Activated T-helper 9 cell treated with anti-CD3 and anti-CD28 coated beads, Interleukin-2, amount 50 U/mL, for 16 hours (primary cell): Measurements from ENCODE around the gene PRRT3.

Source experiments
- DNase-seq: peaks from one replicate; pipeline ENCODE4 v3.0.0-alpha.2; 2020; ENCODE audit warnings: low read depth

PRRT3 gene

GRCh38 chr3:9951962-9952805, at the start of gene PRRT3:
TSS of gene PRRT3 (minus strand) at chr3:9952408. CDS start at chr3:9950115, 2,293 bp downstream.
- peak; percentile 42 for DNase-seq

DNA sequence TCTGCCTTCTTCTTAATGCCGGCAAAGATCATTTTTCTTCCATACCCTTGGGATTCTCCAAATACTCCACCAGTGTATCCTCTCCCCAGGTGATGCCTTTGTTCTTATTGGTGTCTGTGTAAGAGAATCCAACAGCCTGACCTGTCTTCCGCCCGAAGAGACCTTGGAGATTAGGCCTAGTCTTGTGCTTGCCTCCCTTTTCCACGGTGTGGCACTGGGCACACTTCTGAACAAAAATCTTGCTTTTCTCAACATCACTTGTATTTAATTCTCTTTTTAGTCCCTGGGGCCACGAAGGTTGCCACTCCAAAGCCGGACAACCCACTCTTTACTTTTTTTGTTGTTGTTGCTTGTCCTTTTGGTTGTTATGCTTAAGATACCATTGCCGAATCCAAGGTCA, 48.5 kb upstream of the PRRT3 start:
- DNase-seq: no peak

- no peak for DNase-seq
Measured at GRCh38 chr3:9994086-9994844, 42.1 kb upstream of the PRRT3 start.

DNA sequence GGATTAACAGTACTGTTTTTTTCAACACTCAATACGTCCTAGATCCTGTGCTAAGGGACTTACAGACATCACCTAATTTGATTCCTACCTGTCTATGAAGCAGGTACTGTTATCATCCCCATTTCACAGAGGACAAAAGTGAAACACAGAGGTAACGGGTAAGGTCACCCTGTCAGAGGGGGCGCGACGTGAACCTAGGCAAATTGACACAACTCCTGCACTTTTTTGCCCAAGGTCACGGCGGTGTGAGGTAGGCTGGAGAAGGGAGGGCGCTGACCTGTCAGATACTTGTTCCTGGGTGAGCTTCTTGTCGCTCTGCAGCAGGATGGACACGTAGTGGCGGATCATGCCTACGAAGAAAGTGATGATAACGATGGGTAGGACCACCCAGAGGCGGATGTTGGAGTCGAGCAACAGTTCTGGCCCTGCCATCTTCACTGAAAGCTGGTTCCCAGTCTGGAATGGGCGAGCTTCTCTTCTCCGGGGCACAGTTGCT, 34.1 kb upstream of the PRRT3 start:
- DNase-seq: no peak

GRCh38 chr3:9980251-9980650, 28.0 kb upstream of the PRRT3 start:
- DNase-seq: no peak

DNA sequence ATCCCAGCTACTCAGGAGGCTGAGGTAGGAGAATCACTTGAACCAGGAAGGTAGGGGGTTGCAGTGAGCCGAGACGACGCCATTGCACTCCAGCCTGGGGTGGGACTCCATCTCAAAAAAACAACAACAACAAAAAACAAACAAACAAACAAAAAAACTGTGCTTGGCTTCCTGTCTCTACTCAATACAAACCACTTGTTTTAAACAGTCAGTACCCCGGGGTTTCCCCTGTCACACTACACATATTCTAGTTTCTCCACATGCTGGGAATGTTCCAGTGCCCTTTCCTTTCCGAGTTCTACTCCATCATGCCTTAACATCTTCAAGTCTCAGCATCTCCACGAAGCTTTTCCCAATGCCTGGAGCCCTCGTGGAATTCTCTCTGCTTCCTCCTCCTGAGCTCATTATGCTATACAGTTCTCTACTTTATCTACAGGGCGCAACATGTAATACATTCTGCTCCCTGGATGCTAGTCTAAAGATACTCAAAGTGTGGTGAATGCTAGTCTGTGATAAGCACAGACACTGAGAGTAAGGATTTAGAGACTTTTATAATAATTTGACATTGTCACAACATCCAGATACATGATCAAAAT, 26.6 kb upstream of the PRRT3 start:
- DNase-seq: no peak

GRCh38 chr3:9976721-9977709, 24.8 kb upstream of the PRRT3 start:
- DNase-seq: no peak

- DNase-seq: no peak
Measured at GRCh38 chr3:9970020-9970652, 17.9 kb upstream of the PRRT3 start.

DNA sequence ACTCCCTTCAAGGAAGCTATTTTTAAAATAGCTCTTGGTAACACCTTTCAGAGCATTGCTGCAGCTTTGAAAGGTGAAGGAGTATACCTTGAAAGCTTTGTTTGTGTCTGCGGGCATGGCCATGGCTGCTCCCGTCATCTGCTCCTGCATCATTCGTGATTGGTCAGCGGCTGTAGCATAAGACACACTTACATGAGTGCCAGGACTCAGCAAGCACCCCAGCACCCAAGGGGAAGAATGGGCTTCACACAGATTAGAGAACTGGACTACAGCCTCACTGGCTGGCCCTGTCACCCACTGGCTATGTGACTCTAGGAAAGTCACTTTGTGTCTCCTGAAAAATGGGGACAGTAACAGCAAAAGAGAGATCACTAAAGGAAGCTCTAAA, 17.4 kb upstream of the PRRT3 start:
- DNase-seq: no peak

- no peak for DNase-seq
Measured at GRCh38 chr3:9966841-9967240, 14.6 kb upstream of the PRRT3 start.

DNA sequence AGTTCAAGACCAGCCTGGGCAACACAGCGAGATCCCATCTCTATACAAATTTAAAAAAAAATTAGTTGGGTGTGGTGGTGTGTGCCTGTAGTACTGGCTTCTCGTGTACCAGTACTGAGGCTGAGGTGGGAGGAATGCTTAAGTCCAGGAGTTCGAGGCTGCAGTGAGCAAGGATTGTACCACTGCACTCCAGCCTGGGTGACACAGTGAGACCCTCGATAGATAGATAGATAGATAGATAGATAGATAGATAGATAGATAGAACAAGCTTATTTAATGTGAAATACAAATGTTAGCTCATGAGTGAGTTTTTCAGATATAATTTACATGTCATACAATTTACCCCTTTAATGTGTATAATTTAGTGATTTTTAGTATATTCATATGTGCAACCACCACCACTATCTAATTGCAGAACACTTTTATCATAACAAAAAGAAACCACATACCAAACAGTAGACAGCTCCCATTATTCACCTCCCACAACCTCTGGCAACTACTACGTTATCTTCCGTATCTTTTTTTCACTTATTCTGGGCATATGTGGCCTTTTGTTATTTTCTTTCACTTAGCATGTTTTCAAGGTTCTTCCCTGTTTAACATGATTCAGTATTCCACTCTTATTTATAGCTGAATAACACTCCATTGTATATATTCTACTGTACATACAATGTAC, 13.1 kb upstream of the PRRT3 start:
- DNase-seq: no peak

DNA sequence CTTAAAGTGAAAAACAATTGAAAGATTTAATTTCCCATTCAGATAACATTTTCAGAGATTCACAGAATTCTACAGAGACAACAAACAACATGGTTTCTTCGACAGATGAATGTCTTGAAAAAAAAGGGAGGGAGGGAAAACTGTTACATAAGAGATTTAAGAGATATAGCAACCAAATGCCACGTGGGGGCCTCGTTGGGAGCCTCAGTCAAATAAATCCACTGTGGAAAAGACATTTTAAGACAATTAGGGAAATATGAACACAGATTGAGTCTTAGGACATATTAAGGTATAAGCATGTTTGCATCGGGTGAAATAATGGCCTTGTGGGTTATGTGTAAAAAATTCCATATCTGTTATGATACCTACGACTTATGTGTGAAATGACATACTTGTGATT, 5.0 kb upstream of the PRRT3 start:
- DNase-seq: no peak

DNA sequence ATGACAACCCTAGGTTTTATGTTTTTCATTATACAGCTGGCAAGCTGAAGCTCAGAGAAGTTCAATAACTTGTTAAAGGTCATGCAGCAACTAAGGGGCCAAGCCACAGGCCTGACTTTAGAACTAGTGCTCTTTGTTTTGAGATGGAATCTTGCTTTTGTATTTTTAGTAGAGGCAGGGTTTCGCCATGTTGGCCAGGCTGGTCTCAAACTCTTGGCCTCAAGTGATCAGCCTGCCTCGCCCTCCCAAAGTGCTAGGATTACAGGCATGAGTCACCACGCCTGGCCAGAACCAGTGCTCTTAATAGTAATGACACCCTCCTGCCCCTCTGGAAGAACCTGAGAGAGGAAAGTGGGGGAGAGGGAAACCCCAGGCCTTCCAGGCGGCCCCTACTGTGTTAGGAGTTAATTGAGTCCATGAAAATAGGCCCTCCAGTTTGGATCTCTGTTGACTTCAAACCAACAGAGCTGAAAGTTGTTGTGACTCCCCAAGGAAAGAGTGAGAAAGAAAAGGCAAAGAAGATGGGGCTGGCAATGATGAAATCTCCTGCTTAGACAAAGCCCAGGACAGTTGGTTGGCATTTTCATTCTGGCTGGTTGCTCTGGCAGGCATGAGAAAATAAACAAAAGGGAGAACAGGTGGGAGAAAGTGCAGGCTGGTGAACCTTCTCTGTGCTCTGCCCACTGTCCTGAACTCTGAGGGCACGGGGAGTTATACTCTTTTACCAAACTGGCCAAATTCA, 3.6 kb upstream of the PRRT3 start:
- DNase-seq: no peak

- DNase-seq: no peak
Measured at GRCh38 chr3:9955067-9955502, 2.9 kb upstream of the PRRT3 start.

DNA sequence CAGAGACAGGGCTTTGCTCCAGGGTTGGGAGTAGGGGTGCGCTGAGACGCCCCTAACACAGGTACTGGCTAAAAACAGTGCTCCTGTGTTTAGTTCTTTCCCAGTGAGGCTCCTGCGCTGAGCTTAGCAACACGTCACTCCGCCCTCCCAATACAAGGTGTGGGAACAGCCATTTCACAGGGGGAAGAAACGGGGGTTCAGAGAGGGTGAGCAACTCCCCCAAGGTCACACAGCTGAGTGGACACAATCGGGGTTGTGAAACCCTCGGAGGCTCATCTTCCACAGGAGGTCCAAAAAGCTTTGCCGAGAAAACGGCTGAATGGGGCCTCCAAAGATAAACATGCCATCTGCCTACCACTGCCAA, 628 bp downstream of the PRRT3 start:
- no peak for DNase-seq

- no peak for DNase-seq
Measured at GRCh38 chr3:9951126-9951525, 1.1 kb downstream of the PRRT3 start.

DNA sequence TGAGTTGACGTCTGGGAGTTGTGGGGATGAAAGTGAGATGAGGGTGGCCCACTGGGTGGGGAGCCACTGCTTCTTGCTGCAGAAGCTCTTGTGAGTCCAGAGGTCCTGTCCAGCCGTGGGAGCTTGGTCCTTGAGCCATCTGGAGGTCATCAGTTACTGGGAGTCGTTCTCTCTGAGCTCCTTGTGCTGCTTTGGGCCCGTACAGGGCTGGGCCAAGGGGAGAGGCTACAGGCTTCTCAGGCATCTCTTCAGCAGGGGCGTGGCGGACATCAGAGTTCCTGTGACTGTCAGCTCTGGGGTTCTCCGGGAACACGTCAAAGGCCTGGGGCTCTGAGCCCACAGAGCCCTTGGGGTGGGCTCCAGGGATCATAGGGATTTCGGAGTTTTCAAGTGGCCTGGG, 2.6 kb downstream of the PRRT3 start:
- DNase-seq: no peak

DNA sequence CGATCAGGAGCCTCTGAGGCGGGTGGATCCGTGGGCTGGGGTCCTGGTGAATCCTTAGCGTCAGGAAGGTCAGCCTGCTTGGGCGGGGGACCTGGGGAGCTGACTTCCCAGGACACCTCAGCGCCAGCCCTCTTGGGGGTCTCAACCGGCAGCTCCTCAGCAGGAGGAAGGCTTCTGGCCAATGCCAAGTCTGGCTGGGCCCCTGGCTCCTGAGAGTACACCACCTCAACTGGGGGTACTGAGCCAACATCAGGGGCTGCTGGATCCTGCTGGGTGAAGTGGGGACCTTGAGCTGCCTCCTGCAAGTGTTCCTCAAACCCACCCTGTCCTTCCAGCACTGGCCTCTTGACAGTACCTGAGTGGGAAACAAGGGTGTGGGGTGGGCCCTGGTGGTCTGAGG, 3.1 kb downstream of the PRRT3 start:
- DNase-seq: no peak

DNA sequence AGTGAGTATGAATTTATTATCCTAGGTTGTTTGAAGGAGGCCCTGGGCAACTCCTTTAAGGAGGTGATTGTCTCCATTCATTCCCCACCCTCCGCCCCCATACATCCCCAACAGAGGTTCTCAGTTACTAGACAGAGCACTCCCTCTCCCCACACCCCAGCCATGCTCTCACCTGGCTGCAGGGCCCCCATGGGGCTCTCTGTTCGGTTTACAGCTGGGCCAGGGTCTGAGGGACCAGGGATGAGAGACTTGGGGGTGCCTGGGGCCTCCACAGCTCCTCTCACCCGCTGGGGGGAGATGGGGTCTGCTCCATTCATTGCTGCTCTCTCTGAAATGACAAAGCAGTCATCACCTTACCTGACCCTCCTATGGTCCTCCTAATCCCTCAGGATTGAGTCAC, 3.6 kb downstream of the PRRT3 start:
- DNase-seq: no peak
